ENCODE results near the gene CD247. TPM values are rescaled to one million over a fixed set of nuclear protein-coding genes. Genes with fewer than 3 reads are reported as not detected.
A peak's percentile ranks its signal among the peaks of the same experiment; 100 is the strongest.

Gene CD247
- total and polyA plus RNA-seq, 2 of the 4 experiments (the other 2 are of a cell fraction), result not detected

DNA sequence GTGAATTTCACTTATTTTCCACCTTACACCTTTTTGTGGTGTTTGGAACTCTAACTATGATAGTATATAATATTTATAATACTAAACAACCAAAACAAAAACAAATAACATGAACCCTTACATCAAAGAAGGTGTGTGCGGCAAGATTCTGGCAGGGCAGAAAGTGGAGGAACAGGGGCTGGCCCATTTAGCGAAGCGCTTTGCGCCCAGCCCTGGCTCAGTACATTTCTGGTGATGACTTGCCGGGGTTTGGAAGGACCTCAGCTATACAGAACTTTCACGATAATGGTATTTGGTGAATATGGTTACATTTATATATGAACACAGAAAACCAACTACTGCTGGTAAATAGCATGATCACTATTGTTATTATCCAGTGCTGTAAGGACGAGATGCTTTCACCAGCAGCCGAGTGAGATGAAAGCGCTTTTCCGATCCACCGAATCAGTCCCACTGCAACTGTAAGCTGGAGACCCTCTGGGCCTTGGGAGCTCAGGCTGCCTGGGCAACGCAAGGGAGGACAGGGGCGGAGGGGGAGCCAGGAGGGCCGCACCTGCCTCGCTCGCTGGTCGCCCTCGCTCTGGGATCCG lies 63.9 kb downstream of the CD247 start:
- POLR2A ChIA-PET (ENCODE audit: unreplicated experiment), result no interaction called here
- no peak overlapping the region for H4K91ac ChIP-seq (ENCODE audit: insufficient read depth, low read depth, low read length)
- no peak overlapping the region for H3K56ac ChIP-seq (ENCODE audit: extremely low read depth, insufficient read depth, low read length)
- no peaks in the 10 kb centered on the region for H4K20me1 ChIP-seq (ENCODE audit: insufficient read depth, low read length)
- H2BK15ac ChIP-seq (ENCODE audit: low read depth, low read length), result no peak overlapping the region
- H3K18ac ChIP-seq (ENCODE audit: low read depth, low read length), result no peak overlapping the region
- in situ Hi-C loops (cut with MboI; ENCODE audit: low sequenced_read_pairs) (no loop called here), intact Hi-C loops (cut with micrococcal nuclease) (loop anchor here (10.0 kb wide), 1 partner anchor 230 kb away; no protein-coding TSS in a partner anchor), dilution Hi-C loops (cut with HindIII; ENCODE audit: low sequenced_read_pairs, unreplicated experiment) (no loop called here)
- H3K9me3 ChIP-seq (ENCODE audit: control insufficient read depth, insufficient read depth, low read length), result no peaks in the 10 kb centered on the region
- no peak overlapping the region for H2BK120ac ChIP-seq (ENCODE audit: low read depth, low read length)
- no peak overlapping the region for H3K23ac ChIP-seq (ENCODE audit: low read depth, low read length)
- DNase-seq (no peak), ATAC-seq (ENCODE audit: low read depth) (no peak)
- BruUV-seq (replicated peaks), result no TSS peak
- TF ChIP-seq FOS (IDR thresholded peaks at IDR 0.05; ENCODE audit: low read depth, low read length) (no peak), RAD21 (IDR thresholded peaks at IDR 0.05; ENCODE audit: low read length) (no peak), RCOR1 (IDR thresholded peaks at IDR 0.05; ENCODE audit: insufficient replicate concordance, low read length) (no peak), MAZ (IDR thresholded peaks at IDR 0.05; ENCODE audit: borderline replicate concordance, low read depth, low read length) (no peak)
- TF ChIP-seq, protein P1, sequence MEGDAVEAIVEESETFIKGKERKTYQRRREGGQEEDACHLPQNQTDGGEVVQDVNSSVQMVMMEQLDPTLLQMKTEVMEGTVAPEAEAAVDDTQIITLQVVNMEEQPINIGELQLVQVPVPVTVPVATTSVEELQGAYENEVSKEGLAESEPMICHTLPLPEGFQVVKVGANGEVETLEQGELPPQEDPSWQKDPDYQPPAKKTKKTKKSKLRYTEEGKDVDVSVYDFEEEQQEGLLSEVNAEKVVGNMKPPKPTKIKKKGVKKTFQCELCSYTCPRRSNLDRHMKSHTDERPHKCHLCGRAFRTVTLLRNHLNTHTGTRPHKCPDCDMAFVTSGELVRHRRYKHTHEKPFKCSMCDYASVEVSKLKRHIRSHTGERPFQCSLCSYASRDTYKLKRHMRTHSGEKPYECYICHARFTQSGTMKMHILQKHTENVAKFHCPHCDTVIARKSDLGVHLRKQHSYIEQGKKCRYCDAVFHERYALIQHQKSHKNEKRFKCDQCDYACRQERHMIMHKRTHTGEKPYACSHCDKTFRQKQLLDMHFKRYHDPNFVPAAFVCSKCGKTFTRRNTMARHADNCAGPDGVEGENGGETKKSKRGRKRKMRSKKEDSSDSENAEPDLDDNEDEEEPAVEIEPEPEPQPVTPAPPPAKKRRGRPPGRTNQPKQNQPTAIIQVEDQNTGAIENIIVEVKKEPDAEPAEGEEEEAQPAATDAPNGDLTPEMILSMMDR (conservative IDR thresholded peaks at IDR 0.05; ENCODE audit: low read depth, low read length), result no peak
- peak overlapping the region; percentile 82 for H2AFZ ChIP-seq (replicated peaks; ENCODE audit: low read length, poor library complexity)
- H2AK5ac ChIP-seq (ENCODE audit: low read depth, low read length), result no peak overlapping the region
- no peak overlapping the region for H2BK20ac ChIP-seq (ENCODE audit: low read depth, low read length)
- no peak overlapping the region for H3K14ac ChIP-seq (replicated peaks; ENCODE audit: low read depth, low read length)
- CTCF ChIA-PET, result no interaction called here
- peak overlapping the region; percentile 56 for H3K4me3 ChIP-seq (ENCODE audit: insufficient read depth, low read depth, low read length)
- H4K5ac ChIP-seq (ENCODE audit: low read depth, low read length), result no peak overlapping the region
- H2BK5ac ChIP-seq (ENCODE audit: low read depth, low read length, poor library complexity, severe bottlenecking), result no peak overlapping the region
- no peak overlapping the region for H3K4ac ChIP-seq (ENCODE audit: low read depth, low read length)
- no peaks in the 10 kb centered on the region for H3K79me1 ChIP-seq (ENCODE audit: low read depth in 1 of 2, low read length in 2 of 2)
- H3K9me1 ChIP-seq (ENCODE audit: insufficient read depth, low read length), result no peaks in the 10 kb centered on the region; the same call in 1 of the 2 replicates
- peak overlapping the region in 1 of 2 experiments; percentile 0; a peak in 1 of 4 replicates for H4K8ac ChIP-seq (ENCODE audit: low read depth in 2 of 2, low read length in 2 of 2)
- H3K27ac ChIP-seq (ENCODE audit: insufficient read depth, low read length), result no peak overlapping the region
- no CpG with 5 or more reads among the region's 19 CpGs for WGBS, 2 experiments (ENCODE audit: extremely low coverage in 2 of 2, insufficient read length in 1 of 2)
- H3K4me1 ChIP-seq (ENCODE audit: control insufficient read depth, insufficient read depth, low read length), result no peaks in the 10 kb centered on the region
- H2AK9ac ChIP-seq (replicated peaks; ENCODE audit: low read depth, low read length, poor library complexity), result peak overlapping the region; percentile 56
- H3K4me2 ChIP-seq (ENCODE audit: low read depth, low read length), result peak overlapping the region; percentile 83
- H3K36me3 ChIP-seq (ENCODE audit: control insufficient read depth, insufficient read depth, low read length), result no peaks in the 10 kb centered on the region
- H3K27me3 ChIP-seq (ENCODE audit: control insufficient read depth, insufficient read depth, low read length), result peaks cover 25% of the 10 kb centered on the region
- H3K9ac ChIP-seq (ENCODE audit: low read depth, low read length), result no peak overlapping the region
